Upper lobe of right lung (tissue), 1 donor: ENCODE data around the gene C11orf86. TPM values are rescaled to one million over a fixed set of nuclear protein-coding genes. Genes with fewer than 3 reads are reported as not detected.

Experiments used
- ATAC-seq: fragments of 200-7000 bp; cut with Tn5 transposase; one replicate; pipeline ENCODE4 v1.9.1; 2020; ENCODE audit warnings: mild to moderate bottlenecking, moderate library complexity
- DNase-seq: peaks from one replicate; pipeline ENCODE4 v3.0.0-alpha.2; 2020
- H3K27ac ChIP-seq: fragments of 200-600 bp; one replicate; pipeline ENCODE4 v1.8.0; 2022
- H3K27me3 ChIP-seq: fragments of 200-600 bp; one replicate; pipeline ENCODE4 v1.8.0; 2022; ENCODE audit warnings: mild to moderate bottlenecking
- H3K36me3 ChIP-seq: fragments of 200-600 bp; one replicate; pipeline ENCODE4 v1.8.0; 2022
- H3K4me1 ChIP-seq: fragments of 200-600 bp; one replicate; pipeline ENCODE4 v1.8.0; 2022
- H3K4me3 ChIP-seq: fragments of 200-600 bp; one replicate; pipeline ENCODE4 v1.8.0; 2022; ENCODE audit warnings: mild to moderate bottlenecking
- H3K9me3 ChIP-seq: fragments of 200-600 bp; one replicate; pipeline ENCODE4 v1.8.0; 2022
- CTCF ChIP-seq: fragments of 200-600 bp; IDR thresholded peaks from one replicate; pipeline ENCODE4 v1.8.0; 2022; ENCODE audit warnings: antibody characterized with exemption
- intact Hi-C: fragments of 100-400 bp; cut with DNase I; formaldehyde crosslinking; loops from one replicate; pipeline ENCODE4 v1.11.0; 2022
- total RNA-seq: library from RNA; stranded (reverse); fragmentation: NEBNext Ultra II Directional; extraction: Animal tissue kit (Norgen Biotek cat#: 25700); gene quantifications from one replicate; pipeline ENCODE4 v1.2.1, GENCODE V29; 2021
- donor health status: DM: no; HTN: yes; CAD: no; lungs with severe emphysema.

C11orf86 gene
- total RNA-seq, 1 donor from 2014 or later, result not detected

GRCh38 chr11:66962247-66962646 is 12.9 kb upstream of the C11orf86 start:
- intact Hi-C loops, result no loop called here
- Histone ChIP-seq H3K27ac (no peak overlapping the region), H3K27me3 (no peaks in the 10 kb centered on the region), H3K4me3 (no peak overlapping the region), H3K4me1 (peaks cover 9% of the 10 kb centered on the region), H3K9me3 (no peaks in the 10 kb centered on the region), H3K36me3 (no peaks in the 10 kb centered on the region)
- no peak for ATAC-seq
- no peak for DNase-seq
- no peak for TF ChIP-seq CTCF

GRCh38 chr11:66962801-66963200 is 12.3 kb upstream of the C11orf86 start:
- intact Hi-C loops, result no loop called here
- no peak overlapping the region for H3K27ac ChIP-seq
- no peaks in the 10 kb centered on the region for H3K36me3 ChIP-seq
- no peaks in the 10 kb centered on the region for H3K9me3 ChIP-seq
- no peak overlapping the region for H3K4me3 ChIP-seq
- no peak for TF ChIP-seq CTCF
- ATAC-seq, result no peak
- no peak for DNase-seq
- peaks cover 4% of the 10 kb centered on the region for H3K4me1 ChIP-seq
- no peaks in the 10 kb centered on the region for H3K27me3 ChIP-seq

- intact Hi-C loops, result no loop called here
- no peak for DNase-seq
- Histone ChIP-seq H3K36me3 (no peaks in the 10 kb centered on the region), H3K4me3 (no peak overlapping the region), H3K27me3 (no peaks in the 10 kb centered on the region), H3K27ac (no peak overlapping the region), H3K9me3 (no peaks in the 10 kb centered on the region), H3K4me1 (no peaks in the 10 kb centered on the region)
- TF ChIP-seq CTCF, result no peak
- ATAC-seq, result no peak
These were observed 10.6 kb upstream of the C11orf86 start for GRCh38 chr11:66964495-66964894.

GRCh38 chr11:66966351-66966750 is 8.8 kb upstream of the C11orf86 start:
- no peak for ATAC-seq
- H3K4me3 ChIP-seq, result no peak overlapping the region
- no peak for TF ChIP-seq CTCF
- no peaks in the 10 kb centered on the region for H3K27me3 ChIP-seq
- no peaks in the 10 kb centered on the region for H3K9me3 ChIP-seq
- no peaks in the 10 kb centered on the region for H3K36me3 ChIP-seq
- intact Hi-C loops, result no loop called here
- DNase-seq, result no peak
- H3K4me1 ChIP-seq, result peaks cover 9% of the 10 kb centered on the region
- H3K27ac ChIP-seq, result no peak overlapping the region

- Histone ChIP-seq H3K4me1 (peaks cover 12% of the 10 kb centered on the region), H3K9me3 (no peaks in the 10 kb centered on the region), H3K4me3 (no peak overlapping the region), H3K27me3 (no peaks in the 10 kb centered on the region), H3K36me3 (no peaks in the 10 kb centered on the region), H3K27ac (no peak overlapping the region)
- ATAC-seq, result peak; percentile 5
- DNase-seq, result no peak
- intact Hi-C loops, result no loop called here
- TF ChIP-seq CTCF, result no peak
These were observed 7.3 kb upstream of the C11orf86 start for GRCh38 chr11:66967670-66968425.
